ENCODE data around the gene DHX57.

DHX57 gene

GRCh38 chr2:38748391-38748790 lies 127.3 kb downstream of the DHX57 start:
- H3K4me3 ChIP-seq (ENCODE audit: low read depth, low read length): no peak overlapping the region
- TF ChIP-seq CTCF (IDR thresholded peaks at IDR 0.05; ENCODE audit: low read depth, low read length, missing control alignments): no peak
- DNase-seq (ENCODE audit: low read depth): no peak
- in situ Hi-C loops (cut with HindIII; ENCODE audit: low sequenced_read_pairs): loop anchor here (25.0 kb wide), 2 partner anchors 436 to 686 kb away; no protein-coding TSS in a partner anchor

- no peak for DNase-seq (ENCODE audit: low read depth)
- H3K4me3 ChIP-seq (ENCODE audit: low read depth, low read length): no peak overlapping the region
- TF ChIP-seq CTCF (IDR thresholded peaks at IDR 0.05; ENCODE audit: low read depth, low read length, missing control alignments): no peak
- in situ Hi-C loops (cut with HindIII; ENCODE audit: low sequenced_read_pairs): loop anchor here (25.0 kb wide), 2 partner anchors 436 to 686 kb away; no protein-coding TSS in a partner anchor
These were observed 127.9 kb downstream of the DHX57 start for GRCh38 chr2:38747819-38748218.
